Epithelial cell of esophagus (primary cell): ENCODE measurements around the gene SPPL3.

Experiments used
- DNase-seq: peaks from one replicate; pipeline ENCODE4 v3.0.0; 2010; ENCODE audit warnings: low read depth
- H3K4me3 ChIP-seq: 2 replicates; pipeline ENCODE4 v1.5.1; 2011; ENCODE audit warnings: mild to moderate bottlenecking, low read length, control low read depth
- CTCF ChIP-seq: IDR thresholded peaks from 2 replicates; pipeline ENCODE4 v1.5.1; 2011; ENCODE audit warnings: low read depth, mild to moderate bottlenecking, low read length, control low read depth, inconsistent platforms; ENCODE audit not compliant: insufficient read depth; ENCODE audit errors: missing control alignments

SPPL3 gene

GRCh38 chr12:120854804-120855203 is 49.4 kb downstream of the SPPL3 start:
- H3K4me3 ChIP-seq, result no peak overlapping the region
- no peak for DNase-seq
- no peak for TF ChIP-seq CTCF

GRCh38 chr12:120853188-120853587 is 51.0 kb downstream of the SPPL3 start:
- TF ChIP-seq CTCF, result no peak
- no peak overlapping the region for H3K4me3 ChIP-seq
- no peak for DNase-seq

- no peak for DNase-seq
- no peak for TF ChIP-seq CTCF
- H3K4me3 ChIP-seq, result no peak overlapping the region
Measured at GRCh38 chr12:120851944-120852343, 52.2 kb downstream of the SPPL3 start.

GRCh38 chr12:120851444-120851843 is 52.7 kb downstream of the SPPL3 start:
- TF ChIP-seq CTCF, result no peak
- no peak for DNase-seq
- no peak overlapping the region for H3K4me3 ChIP-seq

- TF ChIP-seq CTCF, result no peak
- DNase-seq, result peak; percentile 92
- H3K4me3 ChIP-seq, result no peak overlapping the region
Measured at GRCh38 chr12:120849765-120850164, 54.4 kb downstream of the SPPL3 start.

- no peak overlapping the region for H3K4me3 ChIP-seq
- TF ChIP-seq CTCF, result no peak
- DNase-seq, result no peak
Measured at GRCh38 chr12:120847814-120848213, 56.3 kb downstream of the SPPL3 start.

- TF ChIP-seq CTCF, result no peak
- peak; percentile 17 for DNase-seq
- no peak overlapping the region for H3K4me3 ChIP-seq
Measured at GRCh38 chr12:120847392-120847791, 56.8 kb downstream of the SPPL3 start.
